ENCODE data around the gene PDGFC. TPM values are rescaled to one million over a fixed set of nuclear protein-coding genes. Genes with fewer than 3 reads are reported as not detected.
A peak's percentile ranks its signal among the peaks of the same experiment; 100 is the strongest.

The PDGFC gene
- total RNA-seq, 1 experiment from 2014 or later, result 5.3 TPM

GRCh38 chr4:156931267-156931666, 40.3 kb downstream of the PDGFC start:
- Mint-ChIP-seq H3K4me1 (0 out of 2 replicates have a peak, but pooled peaks cover 3% of the 10 kb centered on the region), H3K27me3 (ENCODE audit: low read depth) (no peaks in the 10 kb centered on the region), H3K27ac (no peak overlapping the region), H3K36me3 (peaks cover 6% of the 10 kb centered on the region), H3K4me3 (no peak overlapping the region), H3K9me3 (peaks cover 22% of the 10 kb centered on the region)
- POLR2A ChIA-PET, result no interaction called here
- TF ChIP-seq GABPB1 (CRISPR knock-in tag; IDR thresholded peaks at IDR 0.05) (peak; percentile 94), IRF2 (CRISPR knock-in tag; IDR thresholded peaks at IDR 0.05; ENCODE audit: borderline replicate concordance, low read depth) (no peak)
- CTCF ChIA-PET, result no interaction called here
- DNase-seq (ENCODE audit: low spot score) (no peak), ATAC-seq (no peak)

DNA sequence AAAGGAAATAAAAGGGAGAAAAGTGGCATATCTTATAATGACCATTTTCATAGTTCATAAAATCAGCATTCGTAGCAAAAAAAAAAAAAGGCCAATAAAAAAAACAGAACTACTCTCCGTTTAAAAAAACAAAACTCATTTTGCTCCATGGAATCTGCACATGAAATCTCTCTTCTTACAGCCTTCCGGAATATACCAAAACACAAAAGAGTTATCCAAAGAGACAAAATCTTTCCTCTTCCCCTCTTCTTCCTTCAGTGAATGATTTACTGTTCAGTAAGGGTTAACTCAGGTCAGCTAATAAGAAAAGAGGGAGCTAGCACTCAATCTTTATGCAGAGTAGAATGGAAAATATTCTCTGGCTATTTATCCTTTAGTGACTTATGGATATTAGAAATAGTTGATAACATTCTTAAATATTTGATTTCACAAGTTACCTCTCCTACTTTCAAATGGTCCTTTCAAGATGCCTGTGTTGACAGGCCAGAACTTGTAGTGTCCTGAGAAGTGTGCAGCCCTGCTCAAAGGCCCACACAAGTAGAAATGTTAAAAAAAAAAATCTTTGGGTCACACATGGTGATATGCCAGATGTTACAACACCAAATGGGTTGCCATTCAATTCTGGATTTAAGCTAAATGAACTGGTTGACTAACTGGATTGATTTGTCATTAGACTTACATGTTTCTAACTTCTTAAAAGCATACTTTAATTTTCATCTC, 42.1 kb downstream of the PDGFC start:
- H3K9me3 Mint-ChIP-seq, result peaks cover 22% of the 10 kb centered on the region
- H3K36me3 Mint-ChIP-seq, result peaks cover 6% of the 10 kb centered on the region
- TF ChIP-seq ZNF512 (CRISPR knock-in tag; IDR thresholded peaks at IDR 0.05; ENCODE audit: borderline replicate concordance) (no peak), ZNF219 (CRISPR knock-in tag; IDR thresholded peaks at IDR 0.05; ENCODE audit: borderline replicate concordance) (no peak), GRHL2 (CRISPR knock-in tag; IDR thresholded peaks at IDR 0.05; ENCODE audit: insufficient replicate concordance, severe bottlenecking) (no peak), ELF4 (CRISPR knock-in tag; IDR thresholded peaks at IDR 0.05; ENCODE audit: low read depth) (no peak), TCF7 (CRISPR knock-in tag; IDR thresholded peaks at IDR 0.05; ENCODE audit: low read depth) (no peak), IRF1 (CRISPR knock-in tag; IDR thresholded peaks at IDR 0.05) (no peak), RORB (CRISPR knock-in tag; IDR thresholded peaks at IDR 0.05) (no peak), IRF2 (CRISPR knock-in tag; IDR thresholded peaks at IDR 0.05; ENCODE audit: borderline replicate concordance, low read depth) (no peak), AFF4 (CRISPR knock-in tag; IDR thresholded peaks at IDR 0.05; ENCODE audit: borderline replicate concordance) (no peak)
- TF ChIP-seq, protein P1, sequence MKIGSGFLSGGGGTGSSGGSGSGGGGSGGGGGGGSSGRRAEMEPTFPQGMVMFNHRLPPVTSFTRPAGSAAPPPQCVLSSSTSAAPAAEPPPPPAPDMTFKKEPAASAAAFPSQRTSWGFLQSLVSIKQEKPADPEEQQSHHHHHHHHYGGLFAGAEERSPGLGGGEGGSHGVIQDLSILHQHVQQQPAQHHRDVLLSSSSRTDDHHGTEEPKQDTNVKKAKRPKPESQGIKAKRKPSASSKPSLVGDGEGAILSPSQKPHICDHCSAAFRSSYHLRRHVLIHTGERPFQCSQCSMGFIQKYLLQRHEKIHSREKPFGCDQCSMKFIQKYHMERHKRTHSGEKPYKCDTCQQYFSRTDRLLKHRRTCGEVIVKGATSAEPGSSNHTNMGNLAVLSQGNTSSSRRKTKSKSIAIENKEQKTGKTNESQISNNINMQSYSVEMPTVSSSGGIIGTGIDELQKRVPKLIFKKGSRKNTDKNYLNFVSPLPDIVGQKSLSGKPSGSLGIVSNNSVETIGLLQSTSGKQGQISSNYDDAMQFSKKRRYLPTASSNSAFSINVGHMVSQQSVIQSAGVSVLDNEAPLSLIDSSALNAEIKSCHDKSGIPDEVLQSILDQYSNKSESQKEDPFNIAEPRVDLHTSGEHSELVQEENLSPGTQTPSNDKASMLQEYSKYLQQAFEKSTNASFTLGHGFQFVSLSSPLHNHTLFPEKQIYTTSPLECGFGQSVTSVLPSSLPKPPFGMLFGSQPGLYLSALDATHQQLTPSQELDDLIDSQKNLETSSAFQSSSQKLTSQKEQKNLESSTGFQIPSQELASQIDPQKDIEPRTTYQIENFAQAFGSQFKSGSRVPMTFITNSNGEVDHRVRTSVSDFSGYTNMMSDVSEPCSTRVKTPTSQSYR (CRISPR knock-in tag; IDR thresholded peaks at IDR 0.05), result no peak
- CTCF ChIA-PET, result no interaction called here
- POLR2A ChIA-PET, result no interaction called here
- no peaks in the 10 kb centered on the region for H3K27me3 Mint-ChIP-seq (ENCODE audit: low read depth)
- no peak overlapping the region for H3K27ac Mint-ChIP-seq
- no peak overlapping the region for H3K4me3 Mint-ChIP-seq
- ATAC-seq (no peak), DNase-seq (ENCODE audit: low spot score) (no peak)
- 0 out of 2 replicates have a peak, but pooled peaks cover 3% of the 10 kb centered on the region for H3K4me1 Mint-ChIP-seq

All from WTC11 (cell line).